Choroid plexus epithelial cell (primary cell): ENCODE results near the gene ZNF865.

ENCODE experiments used
- DNase-seq: peaks from one replicate; pipeline ENCODE4 v3.0.0-alpha.2; 2010; ENCODE audit warnings: low read depth
- H3K4me3 ChIP-seq: 2 replicates; pipeline ENCODE4 v1.5.1; 2011; ENCODE audit warnings: low read depth, mild to moderate bottlenecking, control low read depth, low read length, moderate library complexity
- TF ChIP-seq, protein P1 (sequence below): conservative IDR thresholded peaks from 2 replicates; pipeline ENCODE4 v1.5.1; 2011; ENCODE audit warnings: low read depth, mild to moderate bottlenecking, control low read depth, inconsistent platforms, low read length, moderate library complexity

Gene ZNF865

GRCh38 chr19:55653651-55654322 lies 48.3 kb downstream of the ZNF865 start:
- H3K4me3 ChIP-seq = peak overlapping the region; percentile 66
- DNase-seq = peak; percentile 99
- TF ChIP-seq, protein P1, sequence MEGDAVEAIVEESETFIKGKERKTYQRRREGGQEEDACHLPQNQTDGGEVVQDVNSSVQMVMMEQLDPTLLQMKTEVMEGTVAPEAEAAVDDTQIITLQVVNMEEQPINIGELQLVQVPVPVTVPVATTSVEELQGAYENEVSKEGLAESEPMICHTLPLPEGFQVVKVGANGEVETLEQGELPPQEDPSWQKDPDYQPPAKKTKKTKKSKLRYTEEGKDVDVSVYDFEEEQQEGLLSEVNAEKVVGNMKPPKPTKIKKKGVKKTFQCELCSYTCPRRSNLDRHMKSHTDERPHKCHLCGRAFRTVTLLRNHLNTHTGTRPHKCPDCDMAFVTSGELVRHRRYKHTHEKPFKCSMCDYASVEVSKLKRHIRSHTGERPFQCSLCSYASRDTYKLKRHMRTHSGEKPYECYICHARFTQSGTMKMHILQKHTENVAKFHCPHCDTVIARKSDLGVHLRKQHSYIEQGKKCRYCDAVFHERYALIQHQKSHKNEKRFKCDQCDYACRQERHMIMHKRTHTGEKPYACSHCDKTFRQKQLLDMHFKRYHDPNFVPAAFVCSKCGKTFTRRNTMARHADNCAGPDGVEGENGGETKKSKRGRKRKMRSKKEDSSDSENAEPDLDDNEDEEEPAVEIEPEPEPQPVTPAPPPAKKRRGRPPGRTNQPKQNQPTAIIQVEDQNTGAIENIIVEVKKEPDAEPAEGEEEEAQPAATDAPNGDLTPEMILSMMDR = peak; percentile 99

GRCh38 chr19:55654323-55654867 lies 48.9 kb downstream of the ZNF865 start:
- DNase-seq = peak; percentile 100
- TF ChIP-seq, protein P1 = no peak
- peak overlapping the region; percentile 66 for H3K4me3 ChIP-seq

GRCh38 chr19:55654868-55655647 lies 49.6 kb downstream of the ZNF865 start, which contains the start of gene U2AF2:
U2AF2 (plus strand) TSS chr19:55655035; CDS start chr19:55655105, 70 bp downstream.
- TF ChIP-seq, protein P1 = no peak

GRCh38 chr19:55655648-55656040 lies 50.2 kb downstream of the ZNF865 start:
- peak overlapping the region; percentile 96 for H3K4me3 ChIP-seq
- TF ChIP-seq, protein P1 = no peak
- DNase-seq = no peak

More at GRCh38 chr19:55654868-55655647, 49.6 kb downstream of the ZNF865 start, which contains the start of gene U2AF2:
- peak within 1 kb of the TSS; percentile 96 for H3K4me3 ChIP-seq
- DNase-seq = peak; percentile 95

DNA sequence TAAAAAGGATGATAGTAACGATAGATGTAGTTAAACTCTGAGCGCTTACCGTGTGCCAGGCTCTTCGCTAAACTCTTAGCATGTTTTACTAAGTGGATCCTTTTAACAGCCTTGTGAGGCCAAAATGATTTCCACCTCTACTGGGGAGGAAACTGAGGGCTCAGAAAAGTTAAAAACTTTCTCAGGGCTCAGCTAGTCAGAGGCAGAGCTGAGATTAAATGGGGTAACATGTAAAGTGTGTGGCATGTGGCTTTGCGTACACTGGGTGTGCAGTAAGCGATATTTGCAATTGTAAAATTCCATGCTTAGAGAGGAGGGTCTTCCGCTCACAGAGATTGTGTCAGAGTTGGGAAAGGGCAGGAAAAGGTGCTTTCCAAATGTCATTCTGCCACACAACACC lies 51.1 kb downstream of the ZNF865 start:
- TF ChIP-seq, protein P1 = no peak

GRCh38 chr19:55656988-55657747 lies 51.7 kb downstream of the ZNF865 start:
- TF ChIP-seq, protein P1 = no peak
- no peak for DNase-seq

More for the DNA sequence above, 51.1 kb downstream of the ZNF865 start:
- H3K4me3 ChIP-seq = peak overlapping the region; percentile 96
- no peak for DNase-seq

More at GRCh38 chr19:55656988-55657747, 51.7 kb downstream of the ZNF865 start:
- peak overlapping the region; percentile 96 for H3K4me3 ChIP-seq
